G401 (cell line): ENCODE results near the gene KRT6C. TPM values are rescaled to one million over a fixed set of nuclear protein-coding genes. Genes with fewer than 3 reads are reported as not detected.
"Not testable (repeated sequence)": the region's sequence is repeated elsewhere in the genome, so short reads cannot be mapped to it uniquely, and the experiment has no call there.

Experiments
- DNase-seq: peaks from one replicate; pipeline ENCODE4 v3.0.0-alpha.2; 2015; ENCODE audit warnings: low spot score
- in situ Hi-C: cut with HindIII; loops from 2 replicates; pipeline ENCODE4 v1.10.0; 2016; ENCODE audit warnings: low sequenced_read_pairs, mixed read lengths
- total RNA-seq: library from RNA; depleted of rRNA; stranded (reverse); fragments of >200 nt; shearing (Covaris generic); gene quantifications from 2 replicates; pipeline ENCODE4 v1.2.3, GENCODE V29; 2014

Gene KRT6C
- total RNA-seq, 1 experiment from 2014 or later = not detected

DNA sequence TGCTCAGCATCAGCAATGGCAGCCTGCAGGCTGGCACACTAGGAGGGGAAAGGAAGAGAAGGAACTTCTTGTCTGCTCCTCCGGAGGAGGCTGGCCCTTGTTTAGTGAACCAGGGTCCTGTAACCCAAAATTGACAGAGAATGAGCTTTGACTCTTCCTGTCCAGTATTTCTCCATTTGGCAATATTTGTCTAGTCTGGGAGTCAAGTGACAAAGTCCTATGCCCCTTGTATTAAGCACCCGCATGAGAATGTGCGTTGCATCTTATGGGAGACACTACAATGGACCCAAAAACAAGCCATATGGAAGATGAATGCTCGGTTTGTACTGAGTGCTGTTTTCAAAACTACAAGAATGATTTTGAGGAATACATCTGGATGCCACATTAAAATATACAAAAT, 3.8 kb downstream of the KRT6C start:
- in situ Hi-C loops = no loop called here
- DNase-seq = no peak

DNA sequence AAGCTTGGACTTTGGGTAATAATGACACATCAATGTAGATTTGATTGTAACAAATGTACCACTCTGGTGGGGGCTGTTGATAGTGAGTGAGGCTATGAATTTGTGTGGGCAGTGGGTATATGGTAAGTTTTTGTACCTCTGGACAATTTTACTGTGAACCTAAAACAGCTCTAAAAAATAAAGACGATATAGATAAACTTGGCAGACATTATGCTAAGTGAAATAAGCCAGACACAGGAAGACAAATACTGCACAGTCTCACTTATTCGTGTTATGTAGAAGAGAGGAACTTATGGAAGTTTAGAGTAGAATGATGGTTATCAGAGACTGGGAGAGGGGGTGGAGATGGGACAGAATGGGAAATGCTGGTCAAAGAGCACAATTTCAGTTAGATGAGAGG, 8.7 kb downstream of the KRT6C start:
- in situ Hi-C loops = no loop called here
- no peak for DNase-seq

GRCh38 chr12:52461693-52462092, 11.9 kb downstream of the KRT6C start:
- in situ Hi-C loops = no loop called here
- no peak for DNase-seq

DNA sequence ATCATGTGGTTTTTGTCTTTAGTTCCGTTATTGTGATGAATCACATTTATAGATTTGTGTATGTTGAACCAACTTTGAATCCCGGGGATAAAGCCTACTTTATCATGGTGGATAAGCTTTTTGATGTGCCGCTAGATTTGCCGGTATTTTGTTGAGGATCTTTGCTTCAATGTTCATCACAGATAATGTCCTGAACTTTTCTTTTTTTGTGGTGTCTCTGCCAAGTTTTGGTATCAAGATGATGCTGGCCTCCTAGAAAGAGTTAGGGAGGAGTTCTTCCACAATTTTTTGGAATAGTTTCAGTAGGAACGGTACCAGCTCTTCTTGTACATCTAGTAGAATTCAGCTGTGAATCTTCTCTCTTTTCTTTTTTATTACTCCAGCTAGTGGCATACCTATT, 14.7 kb downstream of the KRT6C start:
- in situ Hi-C loops = no loop called here
- DNase-seq = no peak

DNA sequence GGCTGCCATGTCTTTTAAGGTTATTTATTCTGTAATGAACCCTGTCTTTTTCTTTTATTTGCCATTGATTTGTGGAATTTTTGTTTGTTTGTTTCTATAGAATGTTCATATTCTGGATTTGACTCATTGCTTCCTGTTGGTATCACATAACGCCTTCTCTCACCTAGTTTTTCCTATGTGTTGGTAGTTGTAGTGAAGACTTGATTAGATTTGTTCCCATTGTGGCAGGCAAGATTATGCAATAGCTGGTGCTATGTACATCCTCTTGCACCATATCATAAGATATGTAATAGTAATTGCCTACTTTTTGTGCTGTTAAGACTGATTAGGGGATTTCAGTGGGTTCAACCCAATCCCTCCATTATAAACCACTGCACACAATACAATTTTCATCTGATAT, 17.8 kb downstream of the KRT6C start:
- in situ Hi-C loops = no loop called here
- no peak for DNase-seq

DNA sequence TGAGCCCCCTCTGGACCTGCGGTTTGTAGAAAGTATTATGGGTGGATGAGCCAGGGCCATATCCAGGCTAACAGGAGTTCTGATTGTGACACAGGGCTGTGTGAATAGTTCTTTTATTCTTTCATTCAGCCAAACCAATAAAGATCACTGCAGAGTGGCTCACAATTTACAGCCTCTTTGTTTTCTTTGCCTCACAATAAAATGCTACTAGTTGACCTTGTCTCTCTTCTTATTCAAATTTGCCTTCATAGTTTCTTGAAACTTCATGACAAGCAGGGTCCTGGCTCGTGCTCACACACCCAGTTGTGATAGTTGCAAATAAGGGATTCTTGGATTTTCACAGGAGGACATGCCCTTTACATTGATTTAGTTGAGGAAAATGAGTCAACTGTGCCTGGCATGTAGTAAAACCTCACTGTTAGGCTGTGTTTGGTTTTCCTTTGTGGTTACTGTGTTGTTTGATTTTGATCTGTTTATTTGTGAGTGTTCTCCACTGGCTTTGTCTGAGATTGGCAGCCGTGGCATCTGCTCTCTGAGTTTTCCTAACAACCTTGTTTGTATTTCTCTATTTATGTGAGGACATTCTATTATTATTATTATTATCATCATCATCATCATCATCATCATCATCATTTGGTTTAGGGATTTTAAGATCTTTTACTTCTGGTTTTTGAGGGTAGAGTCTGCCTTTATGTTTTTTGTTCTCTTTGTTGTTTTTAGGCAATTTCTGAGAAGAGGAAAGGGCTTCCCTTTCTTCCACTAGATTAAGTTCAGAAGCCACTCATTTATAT, 19.0 kb downstream of the KRT6C start:
- in situ Hi-C loops = no loop called here
- DNase-seq = no peak

DNA sequence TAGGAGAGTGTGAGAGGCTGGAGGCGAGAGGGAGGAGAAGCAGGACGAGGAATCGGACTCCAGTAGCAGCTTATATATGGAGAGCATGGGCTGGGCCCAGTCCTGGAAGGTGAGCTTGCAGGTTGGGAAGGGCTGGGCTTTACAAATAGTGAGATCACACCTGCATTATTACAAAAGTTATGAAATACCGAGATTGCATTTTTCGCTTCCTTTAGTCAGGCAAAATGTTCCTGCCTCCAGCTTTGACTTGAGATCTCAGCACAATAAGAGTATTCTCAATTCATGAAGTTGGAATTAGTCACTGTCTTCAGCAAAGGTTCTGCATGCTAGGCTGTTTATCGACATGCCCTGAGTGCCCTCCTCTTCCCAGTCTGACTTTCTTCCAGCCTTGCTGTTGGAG, 21.5 kb downstream of the KRT6C start, which contains the start of gene KRT6B:
Gene KRT6B (minus strand): TSS at position 46 of the 400 bp plus-strand sequence. CDS start 68 bp downstream, outside the sequence.
- in situ Hi-C loops = no loop called here
- no peak for DNase-seq

GRCh38 chr12:52448228-52448627, 25.4 kb downstream of the KRT6C start:
- DNase-seq = no peak
- in situ Hi-C loops = no loop called here

DNA sequence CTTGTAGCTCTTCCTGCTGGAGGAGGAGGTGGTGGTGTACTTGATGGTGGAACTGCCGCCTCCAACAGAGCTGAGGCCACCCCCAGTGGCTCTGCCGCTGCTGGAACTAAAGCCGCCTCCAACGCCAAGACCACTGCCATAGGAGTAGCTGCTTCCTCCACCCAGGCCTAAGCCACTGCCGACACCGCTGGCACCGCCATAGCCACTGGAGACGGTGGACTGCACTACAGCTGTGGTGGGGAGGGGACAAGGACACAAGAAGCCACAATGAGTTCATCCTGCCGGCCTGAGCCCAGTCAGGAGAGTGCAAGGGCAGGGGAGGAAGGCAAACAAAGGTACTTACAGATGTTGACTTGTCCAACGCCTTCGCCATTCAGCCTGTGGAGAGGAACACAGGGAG, 26.4 kb downstream of the KRT6C start:
- in situ Hi-C loops, DNase-seq: not testable (repeated sequence)

DNA sequence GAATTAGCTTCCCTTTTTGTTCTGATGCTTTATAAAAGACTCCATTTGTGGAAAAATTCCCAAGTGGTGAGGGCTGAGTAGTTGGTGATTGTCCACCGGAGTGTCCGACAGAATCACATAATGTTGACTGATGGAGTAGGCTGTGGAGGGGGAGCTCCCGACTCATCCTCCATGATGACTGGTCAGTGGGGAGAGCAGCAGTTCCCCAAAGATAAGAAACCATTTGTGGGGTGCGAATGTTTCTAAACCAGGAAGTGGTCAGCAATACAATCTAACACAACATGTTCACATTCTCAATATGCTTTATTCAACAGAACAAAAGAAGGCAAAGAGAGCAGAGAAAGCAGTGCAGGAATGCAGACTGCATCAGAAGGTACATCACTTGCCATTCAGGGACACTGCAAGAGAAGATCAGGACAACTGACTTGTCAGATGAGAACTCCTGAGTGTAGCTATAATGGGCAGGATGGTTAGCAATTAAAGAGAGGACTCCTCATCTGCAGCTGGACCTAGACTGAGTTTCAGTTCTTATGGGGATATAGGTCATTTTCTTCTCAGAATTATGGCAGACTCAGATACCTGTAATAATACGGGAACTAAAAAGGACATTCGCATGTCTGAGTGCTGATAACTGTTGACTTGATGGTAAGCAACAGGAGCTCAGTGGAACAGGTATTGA, 27.1 kb downstream of the KRT6C start:
- DNase-seq = no peak
- in situ Hi-C loops = no loop called here

DNA sequence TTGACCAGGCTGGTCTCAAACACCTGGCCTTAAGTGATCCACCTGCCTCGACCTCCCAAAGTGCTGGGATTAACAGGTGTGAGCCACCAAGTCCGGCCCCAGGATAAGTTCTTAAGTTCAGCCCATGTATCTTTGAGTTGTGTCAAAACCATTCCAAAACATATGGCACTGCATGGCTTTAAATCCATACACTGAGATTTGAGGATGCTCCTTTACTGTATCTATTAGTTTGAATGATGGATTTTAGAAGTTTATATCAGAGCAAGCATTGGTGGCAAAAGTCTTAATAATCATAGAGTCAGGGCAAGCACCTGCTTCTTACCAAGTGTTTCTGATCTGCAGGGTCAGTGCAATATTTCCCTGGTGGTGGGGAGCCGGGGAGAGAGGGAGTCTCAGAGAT, 27.7 kb downstream of the KRT6C start:
- in situ Hi-C loops = no loop called here
- no peak for DNase-seq

DNA sequence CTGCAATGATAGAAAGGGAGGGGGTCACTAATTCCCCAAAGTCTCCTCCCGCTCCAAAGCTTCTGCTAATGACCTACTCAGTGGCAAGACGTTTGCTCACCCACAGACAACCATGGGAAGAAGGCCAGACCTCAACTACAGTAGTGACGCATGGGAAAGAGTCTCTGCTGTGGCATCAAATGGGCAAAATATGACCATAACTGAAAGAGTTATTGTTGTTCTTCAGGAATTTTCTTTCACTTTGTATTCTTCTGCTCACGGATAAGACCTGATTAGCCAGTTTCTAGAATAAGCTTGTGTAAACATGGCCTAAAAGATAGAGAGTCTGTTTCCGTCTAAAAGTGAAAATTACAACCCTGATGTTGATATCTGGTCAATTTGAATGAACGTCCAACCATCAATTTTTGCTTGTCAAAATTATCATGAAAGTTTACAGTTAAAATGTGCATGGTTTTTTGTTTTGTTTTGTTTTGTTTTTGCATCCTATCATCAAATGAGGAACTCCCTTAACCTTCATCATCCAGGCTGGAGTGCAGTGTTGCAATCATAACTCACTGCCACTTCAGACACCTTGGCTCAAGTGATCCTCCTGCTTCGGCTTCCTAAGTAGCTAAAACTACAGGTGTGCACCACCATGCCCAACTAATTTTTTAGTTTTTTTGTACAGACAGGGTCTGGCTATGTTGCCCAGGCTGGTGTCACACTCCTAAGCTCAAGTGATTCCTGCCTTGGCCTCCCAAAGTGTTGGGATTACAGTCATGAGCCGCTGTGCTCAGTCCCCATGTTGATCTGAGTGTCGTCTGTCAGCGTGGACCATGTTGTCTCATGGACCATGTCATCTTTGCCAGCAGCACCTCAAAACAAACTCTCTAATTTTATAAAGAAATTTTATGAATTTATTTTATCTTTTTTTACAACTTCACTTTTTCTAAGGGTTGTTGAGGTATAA, 28.7 kb downstream of the KRT6C start:
- no peak for DNase-seq
- in situ Hi-C loops = no loop called here

DNA sequence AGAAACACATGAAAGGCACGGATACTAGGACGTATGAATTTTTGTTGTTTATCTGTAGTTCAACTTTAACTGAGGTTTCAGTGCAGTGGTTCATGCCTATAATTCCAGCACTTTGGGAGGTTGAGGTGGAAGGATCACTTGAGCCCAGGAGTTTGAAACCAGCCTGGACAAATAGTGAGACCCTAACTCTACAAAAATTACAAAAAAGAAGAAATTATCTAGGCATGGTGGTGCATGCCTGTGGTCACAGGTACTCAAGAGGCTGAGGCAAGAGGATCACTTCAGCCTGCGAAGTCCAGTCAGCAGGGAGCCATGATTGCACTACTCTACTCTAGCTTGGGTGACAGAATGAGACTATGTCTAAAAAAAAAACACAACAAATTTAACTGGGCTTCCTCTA, 29.6 kb downstream of the KRT6C start:
- in situ Hi-C loops = no loop called here
- DNase-seq = no peak

- in situ Hi-C loops = no loop called here
- DNase-seq = no peak
Measured at GRCh38 chr12:52442600-52443061, 31.0 kb downstream of the KRT6C start.

DNA sequence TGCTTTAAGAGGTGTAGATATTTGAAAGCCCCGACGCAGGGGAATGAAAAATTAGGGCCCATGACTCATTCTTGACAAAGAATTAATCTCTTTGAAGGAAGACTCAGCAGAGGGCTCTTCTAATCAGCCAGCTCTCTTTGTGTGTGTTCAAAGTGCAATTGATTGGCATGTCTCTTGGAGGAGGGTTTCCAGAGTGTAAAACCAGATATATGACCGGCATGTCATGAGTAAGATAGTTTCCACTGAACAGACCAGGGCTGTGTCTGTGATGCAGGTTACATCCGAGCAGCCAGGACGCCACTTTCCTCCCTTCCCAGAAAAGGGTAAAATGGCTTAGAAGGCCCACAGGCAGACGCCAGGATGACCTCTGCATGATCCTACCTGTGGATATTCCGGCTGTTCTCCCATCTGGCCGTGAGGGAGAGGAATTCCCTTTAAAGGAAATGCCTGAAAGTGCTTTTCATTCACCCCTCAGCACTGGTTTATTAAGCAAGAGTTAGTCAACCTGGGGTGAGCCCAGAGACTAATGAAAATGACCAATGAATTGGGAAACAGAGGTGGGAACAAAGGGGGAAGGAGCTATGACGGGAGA, 32.2 kb downstream of the KRT6C start:
- peak; percentile 2 for DNase-seq
- in situ Hi-C loops = no loop called here

- in situ Hi-C loops = no loop called here
- DNase-seq = no peak
Measured at GRCh38 chr12:52440821-52441319, 32.7 kb downstream of the KRT6C start.

- in situ Hi-C loops = no loop called here
- DNase-seq = no peak
Measured at GRCh38 chr12:52439845-52440244, 33.8 kb downstream of the KRT6C start.

- no peak for DNase-seq
- in situ Hi-C loops = no loop called here
Measured at GRCh38 chr12:52439420-52439819, 34.2 kb downstream of the KRT6C start.
